Natural killer cell (primary cell): Measurements from ENCODE around the gene CENPU. TPM values are rescaled to one million over a fixed set of nuclear protein-coding genes. Genes with fewer than 3 reads are reported as not detected.

Experiments used
- ATAC-seq, 3 donors: fragments of 150-1000 bp in 2 of 3; fragments of 200-7000 bp in 1 of 3; cut with Tn5 transposase; 1 replicate in 1 of 3; 2 replicates in 2 of 3; pipeline ENCODE4 v1.10.0; 2021; ENCODE audit warnings: mild to moderate bottlenecking in 2 of 3, moderate library complexity in 2 of 3
- DNase-seq, 2 donors: peaks; one replicate each; pipeline versions ENCODE4 v3.0.0 to v3.0.0-alpha.2; 2013 to 2021; ENCODE audit warnings: mixed read lengths in 1 of 2
- H3K27ac ChIP-seq: one replicate; pipeline ENCODE4 v1.5.1; 2013; ENCODE audit warnings: mild to moderate bottlenecking, low read length
- H3K27me3 ChIP-seq: one replicate; pipeline ENCODE4 v1.6.1; 2013; ENCODE audit warnings: low read length; ENCODE audit not compliant: control insufficient read depth, insufficient read depth
- H3K36me3 ChIP-seq: one replicate; pipeline ENCODE4 v1.6.1; 2013; ENCODE audit warnings: low read length; ENCODE audit not compliant: control insufficient read depth, insufficient read depth
- H3K4me1 ChIP-seq: one replicate; pipeline ENCODE4 v1.6.1; 2013; ENCODE audit warnings: low read length; ENCODE audit not compliant: control insufficient read depth, insufficient read depth
- H3K4me3 ChIP-seq: one replicate; pipeline ENCODE4 v1.5.1; 2013; ENCODE audit warnings: low read length
- H3K9me3 ChIP-seq: one replicate; pipeline ENCODE4 v1.6.1; 2013; ENCODE audit warnings: low read length; ENCODE audit not compliant: control insufficient read depth, insufficient read depth
- H3K27ac Mint-ChIP-seq, 2 donors: one replicate each; pipeline ENCODE4 v1.8.0; 2022; ENCODE audit warnings: mild to moderate bottlenecking in 2 of 2, mixed read lengths in 2 of 2, moderate library complexity in 1 of 2
- H3K27me3 Mint-ChIP-seq, 2 donors: one replicate each; pipeline ENCODE4 v1.8.0; 2022; ENCODE audit warnings: low read depth in 2 of 2, mixed read lengths in 2 of 2
- H3K36me3 Mint-ChIP-seq: one replicate; pipeline ENCODE4 v1.8.0; 2022; ENCODE audit warnings: mixed read lengths
- H3K4me1 Mint-ChIP-seq, 2 donors: one replicate each; pipeline ENCODE4 v1.8.0; 2022; ENCODE audit warnings: mixed read lengths in 2 of 2
- H3K4me3 Mint-ChIP-seq: one replicate; pipeline ENCODE4 v1.8.0; 2022; ENCODE audit warnings: mild to moderate bottlenecking, moderate library complexity, mixed read lengths
- H3K9me3 Mint-ChIP-seq, 2 donors: one replicate each; pipeline ENCODE4 v1.8.0; 2022; ENCODE audit warnings: mixed read lengths in 2 of 2
- CTCF ChIP-seq: fragments of 200-600 bp; IDR thresholded peaks from one replicate; pipeline ENCODE4 v1.8.0; 2022; ENCODE audit warnings: antibody characterized with exemption
- WGBS: methylation state at CpG from one replicate; pipeline ENCODE4 v1.1.7; 2013; ENCODE audit warnings: missing lambda C conversion rate; ENCODE audit not compliant: insufficient coverage; 5-methylcytosine and 5-hydroxymethylcytosine counted together
- intact Hi-C: fragments of 100-400 bp; cut with micrococcal nuclease; formaldehyde crosslinking; loops from one replicate; pipeline ENCODE4 v1.14.2; 2022
- total RNA-seq, 4 donors: library from RNA; stranded (reverse); fragments of 120-200 nt in 1 of 4; gene quantifications; one replicate each; pipeline versions ENCODE4 v1.2.3 to v1.2.4, GENCODE V29; 2013 to 2022

CENPU gene
- total RNA-seq, 3 donors from 2014 or later (not counting 1 experiment from before 2014, with no cell fraction given) = 6.5 to 12.1 (median 10.3) TPM

GRCh38 chr4:184776821-184777220, 42.9 kb upstream of the CENPU start:
- Mint-ChIP-seq H3K4me3 (no peak overlapping the region), H3K27ac (no peak overlapping the region), H3K27me3 (no peaks in the 10 kb centered on the region), H3K4me1 (no peaks in the 10 kb centered on the region), H3K9me3 (no peaks in the 10 kb centered on the region), H3K36me3 (no peaks in the 10 kb centered on the region)
- no peak for DNase-seq
- Histone ChIP-seq H3K36me3 (peaks cover 5% of the 10 kb centered on the region), H3K9me3 (no peaks in the 10 kb centered on the region), H3K27me3 (no peaks in the 10 kb centered on the region), H3K4me1 (no peaks in the 10 kb centered on the region), H3K27ac (no peak overlapping the region), H3K4me3 (no peak overlapping the region)
- 92% methylated on average over 5 of the region's 5 CpGs for whole genome bisulfite sequencing
- no peak for ATAC-seq
- TF ChIP-seq CTCF = no peak
- intact Hi-C loops = no loop called here

- H3K27ac ChIP-seq = no peak overlapping the region
- H3K36me3 ChIP-seq = peaks cover 5% of the 10 kb centered on the region
- H3K36me3 Mint-ChIP-seq = no peaks in the 10 kb centered on the region
- no peaks in the 10 kb centered on the region for H3K9me3 Mint-ChIP-seq
- no peaks in the 10 kb centered on the region for H3K4me1 Mint-ChIP-seq
- no peak for ATAC-seq
- DNase-seq = no peak
- intact Hi-C loops = no loop called here
- no peak overlapping the region for H3K4me3 Mint-ChIP-seq
- H3K4me3 ChIP-seq = no peak overlapping the region
- no peak for TF ChIP-seq CTCF
- WGBS = 95% methylated on average over 12 of the region's 13 CpGs
- H3K4me1 ChIP-seq = no peaks in the 10 kb centered on the region
- H3K27ac Mint-ChIP-seq = no peak overlapping the region
- no peaks in the 10 kb centered on the region for H3K9me3 ChIP-seq
- no peaks in the 10 kb centered on the region for H3K27me3 ChIP-seq
- no peaks in the 10 kb centered on the region for H3K27me3 Mint-ChIP-seq
Observed at GRCh38 chr4:184775854-184776555, 42.1 kb upstream of the CENPU start.

- Mint-ChIP-seq H3K27me3 (no peaks in the 10 kb centered on the region), H3K4me3 (no peak overlapping the region), H3K4me1 (no peaks in the 10 kb centered on the region), H3K27ac (no peak overlapping the region), H3K9me3 (no peaks in the 10 kb centered on the region), H3K36me3 (no peaks in the 10 kb centered on the region)
- Histone ChIP-seq H3K36me3 (peaks cover 12% of the 10 kb centered on the region), H3K4me1 (no peaks in the 10 kb centered on the region), H3K9me3 (no peaks in the 10 kb centered on the region), H3K27ac (no peak overlapping the region), H3K4me3 (no peak overlapping the region), H3K27me3 (no peaks in the 10 kb centered on the region)
- DNase-seq (no peak), ATAC-seq (no peak)
- 96% methylated on average over 7 of the region's 7 CpGs for WGBS
- intact Hi-C loops = no loop called here
- no peak for TF ChIP-seq CTCF
Observed at GRCh38 chr4:184774152-184774551, 40.3 kb upstream of the CENPU start.

GRCh38 chr4:184771416-184771815, 37.5 kb upstream of the CENPU start:
- H3K4me1 ChIP-seq = no peaks in the 10 kb centered on the region
- H3K4me3 ChIP-seq = no peak overlapping the region
- DNase-seq = no peak
- H3K36me3 Mint-ChIP-seq = no peaks in the 10 kb centered on the region
- no peak overlapping the region for H3K4me3 Mint-ChIP-seq
- no peak for ATAC-seq
- no peak for TF ChIP-seq CTCF
- H3K27me3 ChIP-seq = no peaks in the 10 kb centered on the region
- WGBS = 93% methylated on average over 1 of the region's 1 CpG
- peaks cover 23% of the 10 kb centered on the region for H3K36me3 ChIP-seq
- no peaks in the 10 kb centered on the region for H3K9me3 Mint-ChIP-seq
- H3K27ac Mint-ChIP-seq = no peak overlapping the region
- H3K27me3 Mint-ChIP-seq = no peaks in the 10 kb centered on the region
- no peaks in the 10 kb centered on the region for H3K9me3 ChIP-seq
- H3K27ac ChIP-seq = no peak overlapping the region
- intact Hi-C loops = no loop called here
- H3K4me1 Mint-ChIP-seq = no peaks in the 10 kb centered on the region
